Measurements from ENCODE around the gene SEMA3A.

GRCh38 chr7:84104826-84105225 lies 89.8 kb downstream of the SEMA3A start:
- TF ChIP-seq CTCF (conservative IDR thresholded peaks at IDR 0.05) (no peak), EZH2 (IDR thresholded peaks at IDR 0.05; ENCODE audit: low read depth) (no peak)

Data from PC-9 (cell line).